ENCODE measurements around the gene C1QTNF4. TPM values are rescaled to one million over a fixed set of nuclear protein-coding genes. Genes with fewer than 3 reads are reported as not detected.

Gene C1QTNF4
- total RNA-seq, 1 donor from 2014 or later: 0.39 TPM

DNA sequence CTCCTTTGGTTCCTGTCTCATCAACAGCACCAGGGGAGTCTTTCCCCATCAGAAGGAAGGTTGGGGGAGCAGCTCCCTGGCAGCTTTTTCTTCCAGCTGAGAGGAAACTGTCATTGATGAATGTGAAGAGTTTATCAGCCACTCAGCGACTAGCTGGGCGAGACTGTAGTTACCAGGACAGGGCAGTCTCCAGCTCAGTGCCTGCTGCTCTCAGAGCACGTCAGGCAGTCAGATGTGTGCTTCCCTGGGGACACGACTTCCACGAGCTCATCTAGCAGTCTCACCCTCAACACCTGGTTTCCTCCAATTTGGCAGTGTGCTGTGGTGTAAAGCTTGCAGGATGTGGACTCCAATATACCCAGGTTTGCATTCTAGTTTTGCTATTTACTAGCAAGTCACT is 12.5 kb upstream of the C1QTNF4 start:
- H4K20me1 ChIP-seq (ENCODE audit: low read depth): no peaks in the 10 kb centered on the region
- H3K79me2 ChIP-seq (ENCODE audit: low read depth): no peaks in the 10 kb centered on the region
- no peak overlapping the region for H3K4me3 Mint-ChIP-seq
- no peaks in the 10 kb centered on the region for H3F3A ChIP-seq (ENCODE audit: low read depth)
- peaks cover 4% of the 10 kb centered on the region for H3K36me3 Mint-ChIP-seq
- no peak for DNase-seq (ENCODE audit: low spot score)
- no peak overlapping the region for H3K4me2 ChIP-seq
- H3K9me3 Mint-ChIP-seq: no peaks in the 10 kb centered on the region
- H3K4me3 ChIP-seq: no peak overlapping the region
- no peak overlapping the region for H2AFZ ChIP-seq (replicated peaks)
- no peaks in the 10 kb centered on the region for H3K4me1 ChIP-seq
- no peak overlapping the region for H3K27ac Mint-ChIP-seq
- no peaks in the 10 kb centered on the region for H3K27me3 ChIP-seq
- no peaks in the 10 kb centered on the region for H3K27me3 Mint-ChIP-seq (ENCODE audit: insufficient read depth, low read depth)
- H3K4me1 Mint-ChIP-seq: peaks cover 5% of the 10 kb centered on the region
- no peak overlapping the region for H3K27ac ChIP-seq
- no peaks in the 10 kb centered on the region for H3K9me3 ChIP-seq (ENCODE audit: low read depth)
- H3K36me3 ChIP-seq: no peaks in the 10 kb centered on the region
- TF ChIP-seq EZH2phosphoT487 (IDR thresholded peaks at IDR 0.05) (no peak), EZH2 (IDR thresholded peaks at IDR 0.05) (no peak)
- TF ChIP-seq, protein P1, sequence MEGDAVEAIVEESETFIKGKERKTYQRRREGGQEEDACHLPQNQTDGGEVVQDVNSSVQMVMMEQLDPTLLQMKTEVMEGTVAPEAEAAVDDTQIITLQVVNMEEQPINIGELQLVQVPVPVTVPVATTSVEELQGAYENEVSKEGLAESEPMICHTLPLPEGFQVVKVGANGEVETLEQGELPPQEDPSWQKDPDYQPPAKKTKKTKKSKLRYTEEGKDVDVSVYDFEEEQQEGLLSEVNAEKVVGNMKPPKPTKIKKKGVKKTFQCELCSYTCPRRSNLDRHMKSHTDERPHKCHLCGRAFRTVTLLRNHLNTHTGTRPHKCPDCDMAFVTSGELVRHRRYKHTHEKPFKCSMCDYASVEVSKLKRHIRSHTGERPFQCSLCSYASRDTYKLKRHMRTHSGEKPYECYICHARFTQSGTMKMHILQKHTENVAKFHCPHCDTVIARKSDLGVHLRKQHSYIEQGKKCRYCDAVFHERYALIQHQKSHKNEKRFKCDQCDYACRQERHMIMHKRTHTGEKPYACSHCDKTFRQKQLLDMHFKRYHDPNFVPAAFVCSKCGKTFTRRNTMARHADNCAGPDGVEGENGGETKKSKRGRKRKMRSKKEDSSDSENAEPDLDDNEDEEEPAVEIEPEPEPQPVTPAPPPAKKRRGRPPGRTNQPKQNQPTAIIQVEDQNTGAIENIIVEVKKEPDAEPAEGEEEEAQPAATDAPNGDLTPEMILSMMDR (IDR thresholded peaks at IDR 0.05): no peak
- no peak overlapping the region for H3K9ac ChIP-seq

DNA sequence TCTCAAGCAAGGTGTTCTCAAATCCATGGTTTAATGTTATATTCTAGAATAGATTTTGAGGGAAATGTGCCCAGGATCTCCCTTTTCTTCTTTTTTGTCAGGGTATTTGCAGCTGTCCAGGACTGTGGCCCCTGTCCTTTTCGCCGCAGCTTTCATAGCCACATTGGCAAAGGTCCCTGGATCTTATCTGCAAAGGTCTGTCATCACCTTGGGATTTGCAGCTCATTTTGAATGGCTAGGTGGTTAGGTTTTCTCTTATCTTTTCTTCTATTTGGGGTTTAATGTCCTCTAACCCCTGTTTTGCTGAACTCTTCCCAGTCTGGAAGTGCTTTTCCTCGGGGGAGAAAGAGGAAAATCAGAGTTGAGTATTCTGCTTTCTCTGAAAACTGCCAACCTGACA is 11.7 kb upstream of the C1QTNF4 start:
- no peaks in the 10 kb centered on the region for H3K27me3 Mint-ChIP-seq (ENCODE audit: insufficient read depth, low read depth)
- H3K4me1 ChIP-seq: no peaks in the 10 kb centered on the region
- H3K36me3 Mint-ChIP-seq: peaks cover 4% of the 10 kb centered on the region
- H3K27me3 ChIP-seq: no peaks in the 10 kb centered on the region
- no peak overlapping the region for H3K4me3 Mint-ChIP-seq
- H3F3A ChIP-seq (ENCODE audit: low read depth): no peaks in the 10 kb centered on the region
- H3K9ac ChIP-seq: no peak overlapping the region
- H2AFZ ChIP-seq (replicated peaks): no peak overlapping the region
- H3K9me3 ChIP-seq (ENCODE audit: low read depth): no peaks in the 10 kb centered on the region
- no peaks in the 10 kb centered on the region for H3K9me3 Mint-ChIP-seq
- no peak for DNase-seq (ENCODE audit: low spot score)
- H3K36me3 ChIP-seq: no peaks in the 10 kb centered on the region
- no peaks in the 10 kb centered on the region for H3K79me2 ChIP-seq (ENCODE audit: low read depth)
- H3K27ac Mint-ChIP-seq: peak overlapping the region; percentile 1
- no peak overlapping the region for H3K4me3 ChIP-seq
- TF ChIP-seq, protein P1 (IDR thresholded peaks at IDR 0.05): no peak
- TF ChIP-seq EZH2 (IDR thresholded peaks at IDR 0.05) (no peak), EZH2phosphoT487 (IDR thresholded peaks at IDR 0.05) (no peak)
- no peak overlapping the region for H3K4me2 ChIP-seq
- H3K4me1 Mint-ChIP-seq: peaks cover 5% of the 10 kb centered on the region
- no peaks in the 10 kb centered on the region for H4K20me1 ChIP-seq (ENCODE audit: low read depth)
- H3K27ac ChIP-seq: no peak overlapping the region

DNA sequence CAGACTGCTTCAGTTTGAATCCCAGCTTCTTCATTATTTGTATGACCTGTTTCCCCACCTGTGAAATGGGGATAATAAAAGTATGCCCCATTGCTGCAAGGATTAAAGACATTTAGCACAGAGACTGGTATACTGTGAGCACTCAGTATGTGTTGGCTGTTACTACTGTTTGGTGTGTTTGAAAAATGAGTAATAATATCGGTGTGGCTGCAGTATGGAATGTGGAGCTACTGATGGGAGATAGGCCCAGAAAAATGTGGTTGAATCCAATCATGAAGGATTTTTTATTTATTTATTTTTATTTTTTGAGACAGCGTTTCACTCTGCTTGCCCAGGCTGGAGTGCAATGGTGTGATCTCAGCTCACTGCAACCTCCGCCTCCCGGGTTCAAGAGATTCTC is 9.1 kb upstream of the C1QTNF4 start:
- no peak overlapping the region for H3K27ac Mint-ChIP-seq
- no peak for DNase-seq (ENCODE audit: low spot score)
- H3K9me3 Mint-ChIP-seq: no peaks in the 10 kb centered on the region
- H3K4me1 Mint-ChIP-seq: peaks cover 16% of the 10 kb centered on the region
- H3K36me3 Mint-ChIP-seq: peaks cover 3% of the 10 kb centered on the region
- no peaks in the 10 kb centered on the region for H3K27me3 Mint-ChIP-seq (ENCODE audit: insufficient read depth, low read depth)
- Histone ChIP-seq H3K27ac (no peak overlapping the region), H3K4me1 (peaks cover 18% of the 10 kb centered on the region), H2AFZ (replicated peaks) (no peak overlapping the region), H3K4me3 (no peak overlapping the region), H3K27me3 (no peaks in the 10 kb centered on the region), H3K9me3 (ENCODE audit: low read depth) (no peaks in the 10 kb centered on the region), H3K9ac (no peak overlapping the region), H3K79me2 (ENCODE audit: low read depth) (no peaks in the 10 kb centered on the region), H3K4me2 (no peak overlapping the region), H4K20me1 (ENCODE audit: low read depth) (peaks cover 11% of the 10 kb centered on the region), H3K36me3 (no peaks in the 10 kb centered on the region), H3F3A (ENCODE audit: low read depth) (peaks cover 17% of the 10 kb centered on the region)
- TF ChIP-seq EZH2 (IDR thresholded peaks at IDR 0.05) (no peak), EZH2phosphoT487 (IDR thresholded peaks at IDR 0.05) (no peak)
- TF ChIP-seq, protein P1 (IDR thresholded peaks at IDR 0.05): no peak
- H3K4me3 Mint-ChIP-seq: no peak overlapping the region

Measured in neural progenitor cell (in vitro differentiated cells).